Type B pancreatic cell (in vitro differentiated cells): ENCODE data around the gene TAS1R3. TPM values are rescaled to one million over a fixed set of nuclear protein-coding genes. Genes with fewer than 3 reads are reported as not detected.

ENCODE experiments used
- DNase-seq: peaks from one replicate; pipeline ENCODE4 v3.0.0; 2021; ENCODE audit warnings: mixed read lengths; ENCODE audit not compliant: unreplicated experiment; ENCODE audit errors: extremely low spot score
- H3K27ac Mint-ChIP-seq: 2 replicates; pipeline ENCODE4 v1.8.0; 2021; ENCODE audit warnings: mild to moderate bottlenecking, mixed read lengths
- H3K27me3 Mint-ChIP-seq: 2 replicates; pipeline ENCODE4 v1.8.0; 2021; ENCODE audit warnings: mixed read lengths
- H3K36me3 Mint-ChIP-seq: 2 replicates; pipeline ENCODE4 v1.8.0; 2021; ENCODE audit warnings: mixed read lengths
- H3K4me1 Mint-ChIP-seq: one replicate; pipeline ENCODE4 v1.8.0; 2021; ENCODE audit warnings: mixed read lengths; ENCODE audit not compliant: unreplicated experiment
- H3K4me3 Mint-ChIP-seq: 2 replicates; pipeline ENCODE4 v1.8.0; 2021; ENCODE audit warnings: mild to moderate bottlenecking, mixed read lengths
- H3K9me3 Mint-ChIP-seq: 2 replicates; pipeline ENCODE4 v1.8.0; 2021; ENCODE audit warnings: mixed read lengths
- CTCF ChIP-seq: fragments of 200-600 bp; sonication (generic); conservative IDR thresholded peaks from 2 replicates; pipeline ENCODE4 v1.5.0; 2021; ENCODE audit warnings: antibody characterized with exemption, mild to moderate bottlenecking
- microRNA-seq: library from miRNA; unstranded; fragments of <30 nt; microRNA quantifications from one replicate; pipeline ENCODE4, GENCODE V29; 2020
- total RNA-seq: library from RNA; stranded (reverse); gene quantifications from 2 replicates; pipeline ENCODE4 v1.2.1, GENCODE V29; 2021; ENCODE audit warnings: low replicate concordance

TAS1R3 gene
- total RNA-seq, 1 donor from 2014 or later, result 0.89 TPM

- DNase-seq, result no peak
- Mint-ChIP-seq H3K27me3 (peaks cover 3% of the 10 kb centered on the region), H3K4me1 (peaks cover 4% of the 10 kb centered on the region), H3K36me3 (peaks cover 4% of the 10 kb centered on the region), H3K9me3 (no peaks in the 10 kb centered on the region), H3K4me3 (no peak overlapping the region), H3K27ac (no peak overlapping the region)
- no peak for TF ChIP-seq CTCF
Observed at GRCh38 chr1:1377540-1378205, 46.6 kb downstream of the TAS1R3 start.

- H3K36me3 Mint-ChIP-seq, result no peaks in the 10 kb centered on the region
- no peaks in the 10 kb centered on the region for H3K9me3 Mint-ChIP-seq
- H3K4me1 Mint-ChIP-seq, result no peaks in the 10 kb centered on the region
- no peaks in the 10 kb centered on the region for H3K27me3 Mint-ChIP-seq
- no peak for TF ChIP-seq CTCF
- H3K27ac Mint-ChIP-seq, result no peak overlapping the region
- H3K4me3 Mint-ChIP-seq, result no peak overlapping the region
- no peak for DNase-seq
Observed at GRCh38 chr1:1380860-1381259, 49.8 kb downstream of the TAS1R3 start.

- no peak for TF ChIP-seq CTCF
- Mint-ChIP-seq H3K4me3 (no peak overlapping the region), H3K36me3 (no peaks in the 10 kb centered on the region), H3K9me3 (no peaks in the 10 kb centered on the region), H3K27ac (no peak overlapping the region), H3K4me1 (no peaks in the 10 kb centered on the region), H3K27me3 (no peaks in the 10 kb centered on the region)
- DNase-seq, result no peak
Observed at GRCh38 chr1:1381294-1381693, 50.2 kb downstream of the TAS1R3 start.

Small RNAs within 50 kb of the gene (microRNA-seq; reads per million reads assigned to microRNA genes)
- gene MIR6726 (6.3 reads per million, percentile 24 among the genes with 10 or more reads in this experiment), gene MIR6727 (0.83 reads per million), gene MIR6808 (not detected)

Other genes starting within 250 kb of the TAS1R3 start
- gene C1orf159, start 215.2 kb upstream of the TAS1R3 start, total RNA-seq, result 20.0 and 21.2 TPM in 2 replicates
- 0.88 and 1.4 TPM in 2 replicates for gene TTLL10, start 157.4 kb upstream of the TAS1R3 start, total RNA-seq
- 0.38 TPM in 1 of 2 replicates, not detected in the other for gene TNFRSF18, start 124.7 kb upstream of the TAS1R3 start, total RNA-seq
- gene TNFRSF4, start 117.1 kb upstream of the TAS1R3 start, total RNA-seq, result 0.31 TPM in 1 of 2 replicates, not detected in the other
- gene SDF4, start 99.3 kb upstream of the TAS1R3 start, total RNA-seq, result 116 and 136 TPM in 2 replicates
- 19.5 and 30.2 TPM in 2 replicates for gene B3GALT6, start 99.0 kb upstream of the TAS1R3 start, total RNA-seq
- 2.5 TPM in 2 replicates for gene C1QTNF12, start 84.6 kb upstream of the TAS1R3 start, total RNA-seq
- gene UBE2J2, start 57.4 kb upstream of the TAS1R3 start, total RNA-seq, result 56.5 and 73.8 TPM in 2 replicates
- gene SCNN1D, start 50.8 kb upstream of the TAS1R3 start, total RNA-seq, result 2.7 and 13.5 TPM in 2 replicates
- 93.9 and 103 TPM in 2 replicates for gene ACAP3, start 23.4 kb upstream of the TAS1R3 start, total RNA-seq
- gene PUSL1, start 22.7 kb upstream of the TAS1R3 start, total RNA-seq, result 20.4 and 25.5 TPM in 2 replicates
- gene INTS11, start 6.6 kb upstream of the TAS1R3 start, total RNA-seq, result 127 and 138 TPM in 2 replicates
- gene CPTP, start 6.5 kb upstream of the TAS1R3 start, total RNA-seq, result 24.2 and 28.5 TPM in 2 replicates
- 62.8 and 63.5 TPM in 2 replicates for gene DVL1, start 18.1 kb downstream of the TAS1R3 start, total RNA-seq
- gene MXRA8, start 27.3 kb downstream of the TAS1R3 start, total RNA-seq, result 17.6 and 78.1 TPM in 2 replicates
- gene AURKAIP1, start 43.9 kb downstream of the TAS1R3 start, total RNA-seq, result 122 and 143 TPM in 2 replicates
- 194 and 298 TPM in 2 replicates for gene CCNL2, start 68.1 kb downstream of the TAS1R3 start, total RNA-seq
- 98.9 and 108 TPM in 2 replicates for gene MRPL20, start 76.0 kb downstream of the TAS1R3 start, total RNA-seq
- gene ANKRD65, start 90.0 kb downstream of the TAS1R3 start, total RNA-seq, result 7.6 and 11.1 TPM in 2 replicates
- 44.5 and 49.9 TPM in 2 replicates for gene VWA1, start 104.4 kb downstream of the TAS1R3 start, total RNA-seq
- 1.8 and 2.4 TPM in 2 replicates for gene ATAD3C, start 118.4 kb downstream of the TAS1R3 start, total RNA-seq
- 37.2 and 44.3 TPM in 2 replicates for gene ATAD3B, start 140.5 kb downstream of the TAS1R3 start, total RNA-seq
- 37.8 and 39.8 TPM in 2 replicates for gene ATAD3A, start 180.9 kb downstream of the TAS1R3 start, total RNA-seq
- gene TMEM240, start 209.3 kb downstream of the TAS1R3 start, total RNA-seq, result 3.1 and 10.3 TPM in 2 replicates
- 117 and 126 TPM in 2 replicates for gene SSU72, start 243.6 kb downstream of the TAS1R3 start, total RNA-seq